GM10248 (cell line): ENCODE data around the gene FBXO46.

ENCODE experiments used
- CTCF ChIA-PET: fragments of 300-600 bp; sonication (Branson Sonifier 250); formaldehyde crosslinking; extraction: SDS; loops from one replicate; lab custom pipeline; 2021; ENCODE audit warnings: antibody characterized with exemption; lab: Yijun Ruan, JAX
- POLR2A ChIA-PET: fragments of 350-650 bp; sonication (Branson Sonifier 250); formaldehyde crosslinking; extraction: SDS; loops from one replicate; lab custom pipeline; 2020; ENCODE audit warnings: antibody characterized with exemption; lab: Yijun Ruan, JAX
- DNase-seq: peaks from one replicate; pipeline ENCODE4 v3.0.0; 2012; ENCODE audit errors: extremely low spot score
- TF ChIP-seq, protein P1 (sequence below): IDR thresholded peaks from 2 replicates; pipeline ENCODE4 v1.5.1; 2012; ENCODE audit warnings: mild to moderate bottlenecking, low read depth; ENCODE audit errors: extremely low read depth, missing control alignments, control extremely low read depth

The FBXO46 gene

DNA sequence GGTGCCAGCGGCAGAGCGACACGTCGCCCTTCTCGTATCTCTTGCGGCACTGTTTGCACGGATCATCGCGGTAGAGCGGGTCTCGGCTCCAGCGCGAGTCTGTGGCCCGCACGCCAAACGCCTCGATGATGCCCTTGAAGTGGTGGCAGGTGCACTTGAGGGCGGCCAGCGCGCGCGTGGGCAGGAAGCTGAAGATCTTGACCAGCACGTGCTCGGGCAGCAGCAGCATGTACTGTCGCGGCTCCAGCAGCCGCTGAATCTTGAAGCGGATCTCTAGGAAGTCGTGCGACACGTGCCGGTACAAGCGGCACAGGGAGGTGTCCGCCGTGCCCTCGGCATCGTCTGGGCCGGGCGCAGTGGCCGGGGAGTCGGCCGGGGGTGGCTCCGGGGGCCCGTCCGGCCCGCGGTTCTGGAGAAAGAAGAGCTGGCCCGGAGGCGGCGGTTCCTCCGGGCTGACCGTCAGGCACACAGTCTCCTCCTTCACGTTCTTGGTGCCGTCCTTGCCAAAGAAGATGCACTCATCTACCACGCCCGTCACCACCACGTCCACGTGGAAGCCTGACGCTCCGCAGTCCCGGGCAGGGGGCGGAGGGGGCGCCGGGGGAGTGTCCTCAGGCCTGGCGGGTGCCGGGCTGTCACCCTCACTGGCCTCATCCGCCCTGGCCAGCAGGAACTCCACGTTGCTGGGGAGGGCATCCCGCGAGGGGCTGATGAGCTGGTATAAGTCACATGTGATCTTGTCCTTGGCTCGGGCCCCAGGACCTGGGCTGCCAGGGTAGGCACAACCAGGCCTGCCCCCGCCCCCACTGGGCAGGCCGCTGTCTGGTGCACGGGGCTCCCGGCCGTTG lies 18.6 kb downstream of the FBXO46 start:
- POLR2A ChIA-PET, result no interaction called here

DNA sequence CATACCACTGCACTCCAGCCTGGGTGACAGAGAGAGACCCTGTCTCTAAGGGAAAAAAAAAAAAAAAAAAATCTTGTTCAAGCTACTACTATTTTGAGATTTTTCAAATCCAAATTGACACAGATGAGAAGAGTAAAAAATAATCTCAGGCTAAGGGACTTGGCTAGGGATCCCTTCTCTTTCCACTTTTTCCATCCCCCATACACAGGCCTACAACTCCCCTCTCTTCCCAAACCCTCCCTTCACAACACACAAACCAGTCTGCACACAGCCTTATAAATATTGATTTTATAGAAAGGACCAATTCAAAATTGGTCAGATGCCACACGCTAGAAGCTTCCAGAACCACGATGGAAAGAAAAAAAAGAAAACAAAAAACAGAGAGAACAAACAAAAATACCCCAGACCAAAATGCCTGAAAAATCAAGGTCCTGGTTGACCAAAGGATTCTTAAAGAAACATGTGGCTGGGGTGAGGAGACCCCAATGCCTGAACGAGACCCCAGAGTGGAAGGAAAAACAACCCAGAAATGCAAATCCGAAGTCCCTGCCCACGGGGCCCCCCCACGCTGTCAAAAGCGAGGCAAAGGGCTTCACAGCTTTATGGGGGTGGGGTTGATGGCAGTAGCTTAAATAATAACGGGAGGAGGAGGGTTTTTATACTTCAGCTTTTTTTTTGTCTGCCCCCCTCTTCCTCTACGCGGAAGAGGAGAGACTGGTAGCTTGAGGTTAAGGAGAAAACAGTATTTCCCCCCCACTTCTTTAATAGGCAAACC lies 20.2 kb downstream of the FBXO46 start:
- no peak for DNase-seq
- ChIA-PET POLR2A (interaction anchor here (0.6 to 1.9 kb wide), 4 partner anchors 12 to 69 kb away, joined by 3 to 5 read pairs (median 4); partner anchors contain the start of gene QPCTL), CTCF (interaction anchor here (0.7 to 10.9 kb wide), 5 partner anchors 14 to 225 kb away, joined by 3 to 96 read pairs (median 3); partner anchors contain the start of genes FBXO46, QPCTL, SIX5 and SNRPD2)
- TF ChIP-seq, protein P1, sequence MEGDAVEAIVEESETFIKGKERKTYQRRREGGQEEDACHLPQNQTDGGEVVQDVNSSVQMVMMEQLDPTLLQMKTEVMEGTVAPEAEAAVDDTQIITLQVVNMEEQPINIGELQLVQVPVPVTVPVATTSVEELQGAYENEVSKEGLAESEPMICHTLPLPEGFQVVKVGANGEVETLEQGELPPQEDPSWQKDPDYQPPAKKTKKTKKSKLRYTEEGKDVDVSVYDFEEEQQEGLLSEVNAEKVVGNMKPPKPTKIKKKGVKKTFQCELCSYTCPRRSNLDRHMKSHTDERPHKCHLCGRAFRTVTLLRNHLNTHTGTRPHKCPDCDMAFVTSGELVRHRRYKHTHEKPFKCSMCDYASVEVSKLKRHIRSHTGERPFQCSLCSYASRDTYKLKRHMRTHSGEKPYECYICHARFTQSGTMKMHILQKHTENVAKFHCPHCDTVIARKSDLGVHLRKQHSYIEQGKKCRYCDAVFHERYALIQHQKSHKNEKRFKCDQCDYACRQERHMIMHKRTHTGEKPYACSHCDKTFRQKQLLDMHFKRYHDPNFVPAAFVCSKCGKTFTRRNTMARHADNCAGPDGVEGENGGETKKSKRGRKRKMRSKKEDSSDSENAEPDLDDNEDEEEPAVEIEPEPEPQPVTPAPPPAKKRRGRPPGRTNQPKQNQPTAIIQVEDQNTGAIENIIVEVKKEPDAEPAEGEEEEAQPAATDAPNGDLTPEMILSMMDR, result no peak

More for the DNA sequence above, 18.6 kb downstream of the FBXO46 start:
- CTCF ChIA-PET, result interaction anchor here (1.9 to 10.9 kb wide), 2 partner anchors 19 to 20 kb away, joined by 9 to 96 read pairs; partner anchors contain the start of genes QPCTL and SNRPD2
- TF ChIP-seq, protein P1, result no peak
- no peak for DNase-seq

DNA sequence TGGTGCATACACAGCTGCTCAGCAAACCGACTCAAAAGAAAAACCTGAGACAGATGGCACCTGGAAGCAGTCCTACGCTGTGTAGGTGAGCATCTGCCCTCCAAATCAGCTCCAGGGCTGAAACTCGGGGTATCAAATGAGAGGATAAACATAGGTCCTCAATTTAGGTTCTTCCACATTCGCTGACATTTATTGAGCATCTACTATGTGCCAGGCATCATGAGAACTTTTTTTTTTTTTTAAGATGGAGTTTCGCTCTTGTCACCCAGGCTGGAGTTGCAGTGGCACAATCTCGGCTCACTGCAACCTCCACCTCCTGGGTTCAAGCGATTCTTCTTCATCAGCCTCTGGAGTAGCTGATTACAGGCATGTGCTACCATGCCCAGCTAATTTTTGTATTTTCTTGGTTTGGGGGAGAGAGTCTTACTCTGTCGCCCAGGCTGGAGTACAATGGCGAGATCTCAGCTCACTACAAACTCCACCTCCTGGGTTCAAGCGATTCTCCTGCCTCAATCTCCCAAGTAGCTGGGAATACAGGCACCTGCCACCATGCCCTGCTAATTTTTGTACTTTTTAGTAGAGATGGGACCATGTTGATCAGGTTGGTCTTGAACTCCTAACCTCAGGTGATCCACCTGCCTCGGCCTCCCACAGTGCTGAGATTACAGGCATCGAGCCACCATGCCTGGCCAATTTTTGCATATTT lies 24.8 kb downstream of the FBXO46 start:
- DNase-seq, result no peak
- POLR2A ChIA-PET, result interaction anchor here (0.7 to 3.0 kb wide), 2 partner anchors 10 to 14 kb away, joined by 4 to 9 read pairs; partner anchors contain the start of genes QPCTL and SNRPD2

DNA sequence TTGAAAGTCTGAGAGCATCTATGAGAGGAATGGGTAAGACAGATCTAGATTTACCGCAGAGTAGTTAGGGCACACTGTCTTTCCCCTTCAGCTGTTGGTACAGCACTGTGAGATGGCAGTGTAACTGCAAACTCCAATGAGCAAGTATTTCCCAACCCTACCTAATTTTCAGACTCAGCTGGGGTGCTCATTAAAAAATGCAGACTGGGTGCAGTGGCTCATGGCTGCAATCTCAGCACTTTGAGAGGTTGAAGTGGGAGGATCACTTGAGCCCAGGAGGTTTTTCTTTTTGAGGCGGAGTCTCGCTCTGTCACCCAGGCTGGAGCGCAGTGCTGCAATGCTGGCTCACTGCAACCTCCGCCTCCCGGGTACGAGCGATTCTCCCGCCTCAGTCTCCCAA lies 25.6 kb downstream of the FBXO46 start:
- TF ChIP-seq, protein P1, result no peak
- DNase-seq, result no peak
- ChIA-PET POLR2A (interaction anchor here (3.0 kb wide), 1 partner anchor 13 kb away, joined by 9 read pairs; the partner anchor contains the start of genes QPCTL and SNRPD2), CTCF (interaction anchor here (1.3 to 10.9 kb wide), 4 partner anchors 11 to 64 kb away, joined by 3 to 96 read pairs (median 13); partner anchors contain the start of genes QPCTL, SIX5 and SNRPD2)

More for the DNA sequence above, 24.8 kb downstream of the FBXO46 start:
- CTCF ChIA-PET, result interaction anchor here (1.3 to 10.9 kb wide), 4 partner anchors 10 to 64 kb away, joined by 3 to 96 read pairs (median 13); partner anchors contain the start of genes QPCTL, SIX5 and SNRPD2
- TF ChIP-seq, protein P1, result no peak

DNA sequence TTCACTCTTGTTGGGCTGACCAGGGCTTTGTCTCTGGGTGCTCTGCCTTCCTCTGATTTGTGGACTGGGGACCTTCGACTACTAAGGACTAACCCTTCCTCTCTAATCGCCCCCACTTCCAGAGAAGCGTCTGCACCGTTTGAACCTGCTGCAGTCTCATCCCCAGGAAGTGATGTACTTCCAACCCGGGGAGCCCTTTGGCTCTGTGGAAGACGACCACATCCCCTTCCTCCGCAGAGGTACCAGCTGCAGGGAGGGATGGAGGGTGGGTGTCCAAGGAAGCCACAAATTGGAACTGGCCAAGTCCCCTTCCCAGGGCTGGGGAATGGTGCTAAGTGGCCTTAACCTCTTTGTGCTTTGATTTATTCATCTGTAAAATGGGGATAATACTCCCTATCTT lies 29.0 kb downstream of the FBXO46 start:
- TF ChIP-seq, protein P1, result no peak
- ChIA-PET CTCF (interaction anchor here (10.9 kb wide), 1 partner anchor 9 kb away, joined by 96 read pairs; the partner anchor contains the start of genes QPCTL and SNRPD2), POLR2A (interaction anchor here (0.7 kb wide), 1 partner anchor 8 kb away, joined by 8 read pairs; no protein-coding TSS in a partner anchor)
- DNase-seq, result no peak
